T-helper 2 cell treated with Interferon-gamma antibody and Interleukin-4, amounts not matched to agents 100 ng/mL and 5 ng/mL, for 36 hours (primary cell): Measurements from ENCODE around the gene MYMK. TPM values are rescaled to one million over a fixed set of nuclear protein-coding genes. Genes with fewer than 3 reads are reported as not detected.

Experiments
- intact Hi-C: fragments of 100-400 bp; cut with micrococcal nuclease; formaldehyde crosslinking; loops from one replicate; pipeline ENCODE4 v1.15.1; 2023
- total RNA-seq: library from RNA; stranded (reverse); gene quantifications from 2 replicates; pipeline ENCODE4 v1.2.3, GENCODE V29; 2022

The MYMK gene
- total RNA-seq, 1 donor from 2014 or later = not detected

DNA sequence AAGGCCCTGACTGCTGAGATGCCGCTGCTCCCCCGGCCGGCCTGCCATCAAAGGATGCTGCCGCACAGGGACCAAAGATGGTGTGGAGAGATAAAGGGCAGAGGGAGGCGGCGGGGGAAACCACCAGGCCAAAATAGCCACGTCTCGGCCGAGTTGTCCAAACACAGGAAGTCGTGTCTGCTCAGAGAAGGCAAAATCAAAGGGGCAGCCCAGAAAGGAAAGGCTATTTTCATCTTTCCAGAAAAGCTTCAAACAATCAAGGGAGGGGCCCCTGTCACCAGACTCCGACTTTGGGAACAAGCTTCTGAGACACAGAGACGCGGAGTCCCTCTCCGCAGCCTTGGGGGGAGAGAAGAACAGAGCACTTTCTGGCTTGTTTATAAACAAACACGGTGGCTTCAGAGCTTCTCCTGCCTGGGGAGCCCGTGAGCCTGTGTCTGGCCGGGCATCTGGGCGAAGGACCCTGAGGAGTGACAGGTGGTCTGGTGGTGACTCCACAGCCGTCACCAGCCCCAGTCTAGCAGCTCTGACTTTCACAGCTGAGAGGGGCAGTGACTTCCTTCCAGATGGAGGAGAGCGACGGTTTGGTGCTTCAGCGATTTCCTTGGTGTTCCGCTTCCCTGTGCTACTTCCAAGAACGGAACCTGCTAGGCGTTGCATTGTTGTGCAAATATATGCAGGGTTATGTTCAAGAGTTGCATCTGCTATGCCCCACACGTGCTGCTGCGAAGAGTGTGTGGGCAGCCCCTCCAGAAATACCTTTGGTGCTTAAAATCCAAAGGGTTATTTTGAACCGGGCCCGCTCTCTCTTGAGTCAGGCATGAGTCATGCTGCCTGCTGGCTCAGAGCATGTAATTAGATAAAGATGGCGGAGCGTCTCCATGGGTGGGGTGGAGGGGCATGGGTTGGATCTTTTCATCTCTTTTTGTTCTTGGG, 33.7 kb upstream of the MYMK start:
- intact Hi-C loops = no loop called here

DNA sequence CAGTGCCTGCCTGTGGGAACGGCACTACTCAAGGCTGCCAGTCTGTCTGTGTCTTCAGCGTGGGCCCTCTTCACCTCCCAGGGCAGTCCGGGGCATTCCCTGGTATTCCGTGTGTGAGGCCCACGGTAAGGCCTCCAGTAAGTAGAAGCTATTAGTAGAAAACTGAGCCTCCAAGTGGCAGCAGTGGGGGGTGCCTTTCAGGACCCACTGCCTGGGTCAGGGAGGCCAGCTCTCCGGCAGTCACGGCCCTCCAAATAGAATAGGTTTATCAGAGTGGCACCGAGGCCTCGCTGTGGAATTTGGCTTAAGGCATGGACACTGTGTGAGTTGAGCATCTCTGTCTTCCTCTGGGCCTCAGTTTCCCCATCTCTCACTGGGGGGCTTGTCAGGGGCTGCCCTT, 32.8 kb upstream of the MYMK start:
- intact Hi-C loops = no loop called here

DNA sequence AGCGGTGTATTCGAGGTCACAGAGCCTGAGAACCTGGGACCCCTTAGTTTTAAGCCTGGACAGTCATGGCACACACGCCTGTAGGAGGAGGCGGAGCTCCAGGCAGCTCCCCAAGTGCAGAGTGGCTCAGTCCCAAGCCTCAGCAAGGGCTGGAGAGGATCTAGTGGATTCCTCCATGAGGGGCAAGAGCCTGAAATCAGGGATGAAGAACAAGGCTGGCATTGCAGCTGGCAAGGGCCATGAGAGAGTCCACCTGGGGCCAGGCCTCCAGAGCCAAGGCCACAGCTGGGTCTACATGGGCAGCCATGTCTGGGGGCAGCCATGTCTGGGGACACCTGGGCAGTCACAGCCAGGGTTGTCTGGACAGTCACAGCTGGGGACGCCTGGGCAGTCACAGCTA, 31.6 kb upstream of the MYMK start:
- intact Hi-C loops = no loop called here

DNA sequence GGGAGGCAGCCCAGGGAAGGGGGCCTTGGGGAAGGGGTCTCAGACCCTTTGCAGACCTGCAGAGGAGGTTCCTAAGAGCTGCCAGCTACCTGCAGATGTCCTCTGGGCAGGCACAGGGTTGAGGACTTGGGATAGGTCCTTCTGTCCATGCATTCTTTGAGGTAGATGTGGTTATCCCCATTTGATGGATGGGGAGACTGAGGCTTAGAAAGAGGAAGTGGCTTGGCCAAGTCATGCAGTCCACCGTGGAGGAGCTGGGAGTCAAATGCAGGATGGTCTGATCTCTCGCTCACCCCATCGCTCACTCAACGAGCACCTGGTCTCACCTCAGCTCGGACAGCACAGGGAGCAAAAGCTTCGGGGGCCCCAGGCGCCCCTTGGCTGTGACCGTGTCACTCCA, 30.0 kb upstream of the MYMK start:
- intact Hi-C loops = no loop called here

DNA sequence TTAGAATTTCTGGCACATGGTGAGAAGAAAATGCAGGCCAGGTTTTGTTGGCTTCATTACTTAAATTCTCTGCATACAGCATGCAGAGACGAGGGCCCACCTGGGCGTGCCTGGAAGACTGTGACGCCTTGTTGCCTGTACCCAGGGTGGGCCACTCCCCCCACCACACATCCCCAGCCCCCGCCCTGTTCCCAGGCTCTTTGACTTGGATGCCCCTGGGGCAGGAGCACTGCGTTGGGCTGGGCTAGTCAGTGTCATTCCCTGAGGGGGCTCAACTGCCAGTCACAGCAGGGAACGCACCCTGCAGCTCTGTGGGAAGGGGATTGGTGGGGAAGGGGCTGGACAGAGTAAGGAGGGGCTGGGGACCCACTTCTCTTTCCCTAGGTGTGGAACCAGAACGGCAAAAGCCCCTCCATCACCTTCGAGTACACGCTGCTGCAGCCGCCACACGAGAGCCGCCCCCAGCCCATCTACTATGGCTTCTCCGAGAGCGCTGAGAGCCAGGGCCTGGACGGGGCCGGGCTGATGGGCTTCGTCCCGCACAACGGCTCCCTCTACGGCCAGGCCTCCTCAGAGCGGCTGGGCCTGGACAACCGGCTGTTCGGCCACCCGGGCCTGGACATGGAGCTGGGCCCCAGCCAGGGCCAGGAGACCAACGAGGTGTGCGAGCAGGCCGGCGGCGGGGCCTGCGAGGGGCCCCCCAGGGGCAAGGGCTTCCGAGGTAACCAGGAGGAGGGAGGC, 29.4 kb upstream of the MYMK start:
- intact Hi-C loops = no loop called here

DNA sequence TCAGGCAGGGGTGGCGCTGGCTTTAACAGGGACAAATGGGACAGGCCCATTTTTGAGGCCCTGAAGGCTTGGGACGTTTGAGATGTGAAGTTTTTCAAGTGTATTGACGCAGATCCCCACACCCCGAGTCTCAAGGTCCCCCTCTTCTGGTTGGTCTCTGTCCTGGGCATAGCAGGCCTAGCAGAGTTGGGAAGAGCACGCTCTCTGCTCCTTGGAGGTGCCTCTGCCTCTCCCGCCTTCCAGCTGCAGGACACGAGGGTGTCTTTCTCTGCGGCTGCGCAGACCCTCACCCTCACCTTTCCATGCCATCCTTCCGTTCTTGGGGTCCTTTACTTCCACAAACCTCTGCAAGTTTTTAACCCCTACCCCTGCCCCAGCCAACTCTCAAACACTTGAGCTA, 28.4 kb upstream of the MYMK start:
- intact Hi-C loops = no loop called here

DNA sequence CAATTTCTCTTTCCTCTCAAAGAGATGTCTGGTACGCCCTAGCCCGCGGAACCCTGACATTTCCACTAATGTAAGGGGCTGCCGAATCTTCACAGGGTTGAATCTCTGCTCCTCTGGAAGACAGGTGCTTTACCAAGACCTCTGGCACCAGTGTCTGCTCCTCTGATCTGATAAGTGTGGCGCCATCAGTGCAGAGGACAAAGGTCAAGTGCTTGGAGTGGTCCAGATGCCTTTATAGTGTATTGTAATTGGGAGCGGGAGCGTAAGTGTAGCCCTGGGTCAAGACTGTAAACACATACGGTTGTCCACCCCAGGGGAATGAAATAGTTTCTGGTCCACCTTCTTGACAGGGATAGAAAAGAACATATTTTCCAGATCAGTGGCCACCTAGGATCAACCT, 27.5 kb upstream of the MYMK start:
- intact Hi-C loops = no loop called here

DNA sequence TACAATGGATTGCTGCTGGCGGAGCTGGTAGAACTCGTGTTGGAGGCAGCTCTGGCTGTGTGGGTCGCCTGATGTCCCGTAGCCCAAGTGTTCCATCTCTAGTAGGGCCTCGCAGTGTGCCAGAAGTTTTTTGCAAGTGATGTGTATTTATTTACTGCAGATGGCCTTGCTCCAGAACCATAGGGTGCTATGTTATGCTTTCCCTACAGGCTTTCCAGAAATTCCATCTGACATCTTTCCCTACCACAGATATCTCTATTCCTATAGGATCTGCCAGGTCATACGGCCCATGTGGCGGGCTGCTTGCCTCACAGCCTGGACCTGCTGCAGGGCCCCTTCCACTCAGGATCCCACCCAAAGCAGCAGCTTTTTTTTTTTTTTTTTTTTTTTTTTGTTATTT, 26.7 kb upstream of the MYMK start:
- intact Hi-C loops = no loop called here

DNA sequence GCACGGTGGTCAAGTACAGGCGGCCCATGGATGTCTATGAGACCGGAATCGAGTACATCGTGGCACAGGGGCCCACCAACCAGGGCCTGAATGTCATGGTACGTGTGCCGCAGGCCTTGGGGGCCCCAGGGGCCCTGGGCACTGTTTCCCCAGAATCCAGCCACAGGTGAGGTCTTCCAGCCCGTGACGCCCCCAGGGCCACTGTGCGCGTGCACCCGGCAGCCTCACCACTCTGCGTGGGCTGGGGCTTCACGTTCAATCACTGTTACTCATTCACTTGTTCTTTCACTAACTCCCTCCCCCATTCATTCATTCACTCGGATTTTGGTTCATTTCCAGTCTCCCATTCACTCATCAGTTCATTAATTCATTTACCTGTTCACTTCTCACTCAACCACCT, 22.4 kb upstream of the MYMK start:
- intact Hi-C loops = no loop called here

DNA sequence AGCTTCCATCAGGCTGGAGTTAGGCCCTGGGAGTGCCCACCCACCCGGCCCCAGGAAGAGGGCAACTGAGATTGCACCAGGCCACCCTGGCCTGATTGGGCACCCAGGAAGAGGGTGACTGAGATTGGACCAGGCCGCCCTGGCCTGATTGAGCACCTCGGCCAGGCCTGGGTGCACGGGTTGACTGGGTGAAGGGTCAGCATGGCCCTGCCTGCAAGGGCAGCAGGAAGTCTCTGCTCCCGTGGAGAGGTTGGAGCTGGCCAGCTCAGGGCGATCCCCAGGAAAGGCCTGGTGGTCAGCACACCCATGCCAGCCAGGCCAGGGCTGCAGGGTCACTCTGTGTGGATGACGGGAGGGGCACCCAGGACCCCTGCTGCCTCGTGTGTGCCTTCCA, 21.5 kb upstream of the MYMK start:
- intact Hi-C loops = no loop called here

DNA sequence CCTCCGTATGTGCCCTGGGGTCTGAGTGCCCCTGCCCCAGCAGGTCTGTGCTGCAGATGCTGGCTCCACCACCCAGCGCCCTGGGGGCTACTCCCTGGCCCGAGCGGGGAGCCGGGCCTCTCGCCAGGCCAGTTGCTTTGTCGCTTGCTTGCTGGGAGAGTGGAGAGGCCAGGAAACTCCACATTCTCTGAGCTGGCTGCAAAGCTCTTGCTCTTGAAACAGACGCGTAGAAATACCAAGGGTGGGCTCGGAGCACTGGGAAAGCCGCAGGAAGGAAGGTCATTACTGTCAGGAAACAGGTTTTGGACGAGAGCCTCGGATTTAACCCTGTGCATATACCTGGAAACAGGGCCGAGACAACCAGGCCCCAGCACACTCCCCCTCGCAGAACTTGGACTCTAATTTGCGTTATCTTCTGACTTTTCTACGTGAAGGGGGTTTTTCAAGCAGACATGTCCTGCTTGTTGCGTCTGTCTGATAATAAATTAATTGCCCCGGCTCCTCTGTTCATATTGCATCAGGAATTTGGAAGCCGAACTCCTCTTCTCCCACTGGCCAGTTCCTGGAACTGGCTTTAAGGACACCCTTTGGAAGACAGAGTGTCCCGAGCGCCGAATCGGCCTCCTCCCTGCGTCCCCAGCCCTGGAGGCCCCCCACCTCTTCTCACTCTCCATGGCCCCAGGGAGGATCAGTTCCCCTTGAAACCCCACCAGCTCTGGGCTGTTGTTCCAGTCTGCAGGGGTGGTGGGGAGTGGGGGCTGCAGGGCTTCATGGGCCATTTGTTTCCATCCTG, 20.9 kb upstream of the MYMK start:
- intact Hi-C loops = no loop called here

DNA sequence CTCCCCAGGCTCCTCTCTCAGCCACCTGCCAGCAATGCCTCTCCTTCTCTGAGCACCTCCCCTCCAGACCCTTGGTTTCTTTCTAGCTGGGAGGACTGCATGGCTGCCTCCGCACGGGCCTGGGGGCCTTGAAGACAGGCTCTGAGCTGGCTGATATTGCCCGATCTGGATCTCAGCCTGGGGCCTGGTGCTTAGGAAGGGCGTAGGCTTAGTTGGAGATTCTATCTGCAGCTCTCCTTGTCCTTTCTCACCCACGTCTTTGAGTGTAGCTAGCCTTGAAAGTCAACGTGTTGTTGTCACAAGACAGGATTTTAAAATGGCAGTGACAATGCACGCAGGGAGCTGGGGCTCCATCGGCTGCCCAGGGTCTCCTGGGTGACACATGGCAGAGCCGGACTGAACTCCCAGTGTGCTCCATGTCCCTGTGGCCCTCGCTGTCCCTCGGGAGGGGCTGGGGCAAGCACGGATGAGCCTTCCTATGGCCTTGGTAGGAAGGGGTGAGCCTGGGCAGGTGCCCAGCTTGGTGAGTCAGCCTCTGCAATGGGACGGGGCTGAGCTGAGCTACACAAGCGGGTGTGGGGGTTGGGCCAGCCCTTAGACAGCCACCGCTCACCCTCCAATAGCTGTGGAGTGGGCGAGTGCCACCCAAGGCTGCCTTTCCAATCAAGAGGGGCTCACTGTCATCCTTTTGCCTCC, 19.2 kb upstream of the MYMK start:
- intact Hi-C loops = no loop called here

DNA sequence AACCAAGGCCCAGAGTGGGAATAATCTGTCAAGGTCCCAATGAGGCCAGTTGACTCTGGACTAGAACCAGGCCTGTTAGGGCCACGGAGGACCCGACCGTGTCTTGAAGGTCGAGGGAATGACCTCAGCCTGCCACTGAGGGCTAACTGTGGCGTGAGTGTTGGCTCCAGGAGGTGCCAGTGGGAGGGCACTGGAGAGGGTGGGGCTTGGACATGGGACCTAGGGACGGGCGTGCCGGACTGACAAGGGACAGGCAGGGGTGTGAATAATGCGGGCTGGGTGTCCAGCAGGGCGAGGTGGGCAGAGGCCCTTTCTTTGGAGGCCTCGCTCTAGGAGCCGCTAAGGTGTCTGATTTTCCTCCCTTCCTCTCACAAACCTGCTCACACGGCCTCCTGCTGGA, 17.2 kb upstream of the MYMK start:
- intact Hi-C loops = no loop called here

DNA sequence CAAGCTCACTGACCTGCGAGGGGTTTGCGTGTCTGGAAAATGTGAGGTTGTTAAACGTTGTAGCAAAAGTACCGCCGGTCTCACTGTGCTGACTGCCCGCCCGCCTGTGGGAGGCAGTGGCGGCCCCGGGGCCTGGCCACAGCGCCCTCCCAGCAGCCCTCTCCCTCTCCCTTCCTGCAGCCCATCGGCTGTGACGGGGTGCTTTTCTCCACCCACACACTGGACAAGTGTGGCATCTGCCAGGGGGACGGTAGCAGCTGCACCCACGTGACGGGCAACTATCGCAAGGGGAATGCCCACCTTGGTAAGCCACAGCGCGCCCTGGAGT, 15.9 kb upstream of the MYMK start:
- intact Hi-C loops = no loop called here

DNA sequence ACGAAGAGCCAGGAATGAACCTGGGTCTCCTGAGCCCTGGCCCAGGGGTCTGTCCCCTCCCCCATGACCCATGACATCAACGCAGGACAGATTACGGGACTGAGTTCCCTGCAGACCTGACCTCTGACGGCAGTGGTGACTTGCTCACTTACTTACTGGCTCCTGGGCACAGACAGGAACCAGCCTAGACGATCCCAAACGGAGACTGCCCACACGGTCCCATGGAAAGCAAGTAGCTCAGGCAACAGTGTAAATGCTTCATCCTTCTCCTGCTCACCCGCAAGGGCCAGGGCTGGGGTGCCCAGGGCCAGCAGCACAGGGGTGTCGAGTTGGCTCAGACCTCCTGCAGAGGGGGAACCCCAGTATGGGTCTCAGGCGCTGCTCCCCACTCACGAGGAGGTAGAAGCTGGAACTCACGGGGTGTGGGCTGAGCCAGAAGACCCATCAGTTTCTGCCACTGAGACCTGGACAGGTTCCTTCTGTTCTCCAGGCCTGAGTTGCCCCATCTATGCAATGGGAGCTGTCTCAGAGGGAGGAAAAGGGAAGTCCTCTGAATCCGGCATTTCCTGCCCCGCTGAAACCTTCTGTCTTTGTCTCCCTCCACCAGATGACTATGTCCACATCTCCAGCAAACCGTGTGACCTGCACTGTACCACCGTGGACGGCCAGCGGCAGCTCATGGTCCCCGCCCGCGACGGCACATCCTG, 15.4 kb upstream of the MYMK start:
- intact Hi-C loops = no loop called here

DNA sequence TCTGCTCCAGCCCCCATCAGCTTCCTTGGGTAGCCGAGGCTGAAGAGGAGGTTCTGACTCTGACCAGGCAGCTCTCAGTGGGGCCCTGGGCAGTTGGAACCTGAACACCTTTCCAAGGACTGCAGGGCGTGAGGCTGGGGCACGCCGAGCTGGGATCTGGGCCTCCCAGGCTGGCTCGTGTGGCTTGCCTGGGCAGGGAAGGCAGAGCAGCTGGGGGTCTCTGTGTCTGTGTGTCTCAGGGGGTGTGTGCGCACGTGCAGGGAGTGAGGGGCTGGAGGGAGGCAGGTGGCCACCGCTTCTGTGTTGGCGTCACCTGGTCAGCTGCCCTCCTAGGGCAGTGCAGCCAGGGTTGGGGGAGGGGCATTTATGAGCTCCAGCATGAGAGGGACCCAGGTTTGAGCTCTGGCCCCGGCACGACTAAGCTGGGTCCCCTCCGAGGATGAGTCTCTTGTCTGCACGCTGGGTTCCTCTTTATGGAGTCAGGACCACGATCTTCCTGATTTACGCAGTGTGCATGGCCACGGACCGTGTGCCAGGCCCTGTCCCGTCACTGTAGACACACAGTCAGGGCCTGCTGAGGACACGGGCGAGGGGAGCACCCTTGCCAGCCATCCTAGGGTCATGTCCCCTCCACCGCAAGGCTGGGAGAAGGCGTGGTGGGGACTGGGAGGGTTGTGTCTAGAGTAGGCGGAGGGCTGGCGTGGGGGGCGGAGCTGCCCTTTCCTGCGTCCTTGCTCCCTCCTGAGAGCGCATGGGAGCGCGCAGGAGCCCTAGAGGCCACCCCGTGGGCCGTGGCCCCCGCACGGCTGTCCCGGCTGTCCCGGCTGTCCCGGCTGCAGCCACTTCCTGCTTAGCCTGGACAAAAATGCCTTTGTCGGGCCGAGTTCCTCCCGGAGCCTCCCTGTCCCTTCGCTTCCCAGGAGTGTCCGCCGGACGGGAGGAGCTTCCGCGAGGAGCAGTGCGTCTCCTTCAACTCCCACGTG, 14.4 kb upstream of the MYMK start:
- intact Hi-C loops = no loop called here

DNA sequence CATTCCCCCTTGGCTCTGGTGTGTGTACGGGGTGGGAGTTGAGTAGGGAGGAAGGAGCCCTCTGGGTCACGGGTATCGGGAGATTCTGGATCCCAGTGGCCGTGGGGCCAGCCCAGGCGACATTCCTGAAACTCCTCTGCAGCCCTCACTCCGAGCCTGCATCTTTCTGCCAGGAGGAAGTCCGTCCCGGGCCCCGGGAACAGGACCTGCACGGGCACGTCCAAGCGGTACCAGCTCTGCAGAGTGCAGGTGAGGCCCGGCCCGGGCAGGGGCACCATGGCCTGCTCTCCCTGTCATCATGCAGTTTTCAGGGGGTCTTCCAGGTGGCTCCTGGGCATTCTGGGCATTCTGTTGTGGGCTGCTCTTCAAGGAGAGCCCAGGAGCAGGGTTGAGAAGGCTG, 13.4 kb upstream of the MYMK start:
- intact Hi-C loops = no loop called here

DNA sequence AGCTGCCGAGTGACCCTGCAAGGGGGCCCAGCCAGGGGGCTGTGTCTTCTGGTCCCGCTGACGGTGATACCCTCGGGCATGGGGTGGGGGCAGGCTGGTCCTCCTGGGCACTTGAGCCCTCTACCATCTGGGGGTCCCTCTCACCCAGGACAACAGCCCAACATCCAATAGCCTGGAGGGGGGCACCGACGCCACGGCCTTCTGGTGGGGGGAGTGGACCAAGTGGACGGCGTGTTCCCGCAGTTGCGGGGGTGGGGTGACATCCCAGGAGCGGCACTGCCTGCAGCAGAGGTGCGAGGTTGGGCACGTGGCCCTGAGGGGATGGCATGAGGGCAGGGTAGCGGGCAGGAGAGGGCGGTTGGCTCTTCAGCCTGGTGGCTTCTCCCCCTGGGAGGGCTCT, 12.5 kb upstream of the MYMK start:
- intact Hi-C loops = no loop called here

DNA sequence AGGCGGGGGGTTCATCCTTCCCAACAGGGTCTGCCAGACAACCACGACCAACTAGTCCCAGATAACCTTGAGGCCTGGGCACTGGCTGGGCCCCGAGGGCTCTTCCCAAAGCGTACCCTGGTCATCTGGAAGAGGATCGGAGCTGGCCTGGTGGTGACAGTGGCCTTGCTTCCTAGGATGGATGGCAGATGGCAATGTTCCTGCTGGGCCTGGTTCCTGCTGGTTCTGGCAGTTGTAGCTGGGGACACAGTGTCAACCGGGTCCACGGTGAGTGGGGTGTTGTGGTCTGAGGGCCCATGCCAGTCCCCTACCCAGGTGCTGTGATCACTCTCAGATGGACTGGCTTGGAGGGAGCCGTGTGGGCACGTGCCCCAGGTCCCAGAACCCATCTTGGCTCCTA, 11.8 kb upstream of the MYMK start:
- intact Hi-C loops = no loop called here

DNA sequence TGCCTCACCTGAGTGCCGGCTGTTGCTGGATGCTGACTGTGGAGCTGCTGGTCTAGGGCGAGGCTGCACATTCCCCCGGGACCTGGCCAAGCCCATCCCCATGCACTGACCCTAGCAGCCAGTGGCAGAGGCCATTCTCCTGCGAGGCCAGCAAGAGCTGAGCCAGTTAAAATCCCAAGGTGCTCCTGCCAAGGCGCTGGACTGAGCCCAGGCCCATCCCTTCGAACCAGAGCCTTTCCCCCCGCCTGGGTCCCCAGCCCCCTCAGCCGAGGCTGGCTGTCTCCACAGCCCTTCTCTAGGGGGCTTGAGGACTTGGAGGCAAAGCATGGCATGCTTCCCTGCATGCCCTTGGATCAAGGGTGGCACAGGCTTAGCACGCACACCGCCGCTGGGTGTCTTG, 11.3 kb upstream of the MYMK start:
- intact Hi-C loops = no loop called here
